ENCODE data around the gene GID4. TPM values are rescaled to one million over a fixed set of nuclear protein-coding genes. Genes with fewer than 3 reads are reported as not detected.

GID4 gene
- total RNA-seq, 2 experiments from 2014 or later, result 3.4 to 3.7 TPM

GRCh38 chr17:18093616-18094408 is 54.6 kb downstream of the GID4 start:
- CTCF ChIA-PET, result no interaction called here
- Mint-ChIP-seq H3K9me3 (no peaks in the 10 kb centered on the region), H3K27me3 (no peaks in the 10 kb centered on the region), H3K4me1 (ENCODE audit: low read depth) (peaks cover 23% of the 10 kb centered on the region), H3K36me3 (ENCODE audit: low read depth) (peaks cover 67% of the 10 kb centered on the region), H3K4me3 (peak overlapping the region; percentile 14), H3K27ac (no peak overlapping the region)
- H3K9me3 ChIP-seq (ENCODE audit: control insufficient read depth in 1 of 2, insufficient read depth in 1 of 2, low read length in 2 of 2), result no peaks in the 10 kb centered on the region
- H3K4me1 ChIP-seq (ENCODE audit: insufficient read depth, low read length), result peaks cover 9% of the 10 kb centered on the region
- POLR2A ChIA-PET, result no interaction called here
- intact Hi-C loops (cut with DNase I, micrococcal nuclease), result no loop called here
- no peak overlapping the region for H3K4me3 ChIP-seq (ENCODE audit: low read length)
- TF ChIP-seq CTCF (IDR thresholded peaks at IDR 0.05), result no peak
- no peaks in the 10 kb centered on the region for H3K27me3 ChIP-seq (ENCODE audit: control insufficient read depth in 1 of 2, insufficient read depth in 2 of 2, low read length in 2 of 2)
- H3K36me3 ChIP-seq (ENCODE audit: insufficient read depth, low read length), result peaks cover 51% of the 10 kb centered on the region
- ATAC-seq (ENCODE audit: poor library complexity) (peak; percentile 34), DNase-seq (peak in 2 of 14 experiments; percentile 29 to 40)
- no peak overlapping the region for H3K27ac ChIP-seq (ENCODE audit: low read depth in 1 of 2, low read length in 2 of 2)

GRCh38 chr17:18094409-18094807 is 55.2 kb downstream of the GID4 start:
- Mint-ChIP-seq H3K4me3 (no peak overlapping the region), H3K4me1 (ENCODE audit: low read depth) (peaks cover 17% of the 10 kb centered on the region), H3K27ac (no peak overlapping the region), H3K27me3 (no peaks in the 10 kb centered on the region), H3K9me3 (no peaks in the 10 kb centered on the region), H3K36me3 (ENCODE audit: low read depth) (peaks cover 73% of the 10 kb centered on the region)
- ATAC-seq (ENCODE audit: poor library complexity) (no peak), DNase-seq (no peak)
- Histone ChIP-seq H3K27me3 (ENCODE audit: control insufficient read depth in 1 of 2, insufficient read depth in 2 of 2, low read length in 2 of 2) (no peaks in the 10 kb centered on the region), H3K4me3 (ENCODE audit: low read length) (no peak overlapping the region), H3K36me3 (ENCODE audit: insufficient read depth, low read length) (peaks cover 57% of the 10 kb centered on the region), H3K4me1 (ENCODE audit: insufficient read depth, low read length) (peaks cover 4% of the 10 kb centered on the region), H3K27ac (ENCODE audit: low read depth in 1 of 2, low read length in 2 of 2) (no peak overlapping the region), H3K9me3 (ENCODE audit: control insufficient read depth in 1 of 2, insufficient read depth in 1 of 2, low read length in 2 of 2) (no peaks in the 10 kb centered on the region)
- no peak for TF ChIP-seq CTCF (IDR thresholded peaks at IDR 0.05)
- ChIA-PET CTCF (no interaction called here), POLR2A (no interaction called here)
- intact Hi-C loops (cut with DNase I, micrococcal nuclease), result no loop called here

GRCh38 chr17:18099516-18099915 is 60.3 kb downstream of the GID4 start:
- TF ChIP-seq CTCF (IDR thresholded peaks at IDR 0.05), result no peak

More at GRCh38 chr17:18099516-18099915, 60.3 kb downstream of the GID4 start:
- peaks cover 73% of the 10 kb centered on the region for H3K36me3 Mint-ChIP-seq (ENCODE audit: low read depth)
- H3K4me1 Mint-ChIP-seq (ENCODE audit: low read depth), result peaks cover 5% of the 10 kb centered on the region
- no peaks in the 10 kb centered on the region for H3K9me3 ChIP-seq (ENCODE audit: control insufficient read depth in 1 of 2, insufficient read depth in 1 of 2, low read length in 2 of 2)
- no peak overlapping the region for H3K27ac ChIP-seq (ENCODE audit: low read depth in 1 of 2, low read length in 2 of 2)
- intact Hi-C loops (cut with DNase I, micrococcal nuclease), result no loop called here
- no peaks in the 10 kb centered on the region for H3K4me1 ChIP-seq (ENCODE audit: insufficient read depth, low read length)
- H3K27ac Mint-ChIP-seq, result no peak overlapping the region
- no peak for ATAC-seq (ENCODE audit: poor library complexity)
- ChIA-PET CTCF (no interaction called here), POLR2A (no interaction called here)
- no peaks in the 10 kb centered on the region for H3K27me3 ChIP-seq (ENCODE audit: control insufficient read depth in 1 of 2, insufficient read depth in 2 of 2, low read length in 2 of 2)
- H3K36me3 ChIP-seq (ENCODE audit: insufficient read depth, low read length), result peaks cover 70% of the 10 kb centered on the region
- no peak overlapping the region for H3K4me3 ChIP-seq (ENCODE audit: low read length)
- no peak for DNase-seq
- no peaks in the 10 kb centered on the region for H3K9me3 Mint-ChIP-seq
- H3K27me3 Mint-ChIP-seq, result no peaks in the 10 kb centered on the region
- no peak overlapping the region for H3K4me3 Mint-ChIP-seq

Measured in CD4-positive, alpha-beta T cell (primary cell).